Measurements from ENCODE around the gene DUXB. TPM values are rescaled to one million over a fixed set of nuclear protein-coding genes. Genes with fewer than 3 reads are reported as not detected.

The DUXB gene
- total and polyA plus RNA-seq, 2 of the 13 experiments (the other 11 are each of a cell fraction or from before 2014, with no cell fraction given) = not detected

- 0 out of 2 replicates have a peak, but pooled peaks have one; percentile 47 for TF ChIP-seq ZNF549 (CRISPR knock-in tag; IDR thresholded peaks at IDR 0.05)
- 0 out of 2 replicates have a peak, but pooled peaks have one; percentile 24 for TF ChIP-seq ZFP90 (CRISPR knock-in tag; IDR thresholded peaks at IDR 0.05; ENCODE audit: borderline replicate concordance)
- TF ChIP-seq ZNF761 (CRISPR knock-in tag; conservative IDR thresholded peaks at IDR 0.05) = no peak
- TF ChIP-seq NAIF1 (CRISPR knock-in tag; IDR thresholded peaks at IDR 0.05; ENCODE audit: borderline replicate concordance) = no peak
- TF ChIP-seq MXD3 (CRISPR knock-in tag; IDR thresholded peaks at IDR 0.05) = no peak; the same call in 1 of the 2 replicates
- peak; percentile 19; the same call in 1 of the 2 replicates for TF ChIP-seq HOXD1 (CRISPR knock-in tag; IDR thresholded peaks at IDR 0.05)
- TF ChIP-seq FOSL2 (CRISPR knock-in tag; IDR thresholded peaks at IDR 0.05) = no peak
- TF ChIP-seq ZNF512 (CRISPR knock-in tag; IDR thresholded peaks at IDR 0.05) = peak; percentile 85
- TF ChIP-seq ZEB1 (IDR thresholded peaks at IDR 0.05; ENCODE audit: insufficient replicate concordance, low read depth) = peak; percentile 17
- TF ChIP-seq RARG (CRISPR knock-in tag; IDR thresholded peaks at IDR 0.05; ENCODE audit: low read depth) = 0 out of 2 replicates have a peak, but pooled peaks have one; percentile 11
- 0 out of 2 replicates have a peak, but pooled peaks have one; percentile 20 for TF ChIP-seq ONECUT2 (CRISPR knock-in tag; IDR thresholded peaks at IDR 0.05)
- peak; percentile 0; the same call in 1 of the 2 replicates for TF ChIP-seq ZNF503 (CRISPR knock-in tag; IDR thresholded peaks at IDR 0.05)
- TF ChIP-seq ZNF557 (CRISPR knock-in tag; IDR thresholded peaks at IDR 0.05) = peak; percentile 39; the same call in 1 of the 2 replicates
- TF ChIP-seq ASH2L (IDR thresholded peaks at IDR 0.05; ENCODE audit: insufficient read length, low read depth, low read length) = no peak
- no peak for TF ChIP-seq ZBTB4 (CRISPR knock-in tag; IDR thresholded peaks at IDR 0.05; ENCODE audit: borderline replicate concordance)
- TF ChIP-seq ZMAT3 (CRISPR knock-in tag; conservative IDR thresholded peaks at IDR 0.05) = 0 out of 2 replicates have a peak, but pooled peaks have one; percentile 11
These were observed 54.2 kb downstream of the DUXB start (continued) for GRCh38 chr16:75647112-75647491.
